Stimulated activated CD8-positive, alpha-beta memory T cell treated with anti-CD3 and anti-CD28 coated beads, Interleukin-4, amount 100 ng/mL, for 24 hours (primary cell): Measurements from ENCODE around the gene TVP23C.
"Not testable (repeated sequence)": the region's sequence is repeated elsewhere in the genome, so short reads cannot be mapped to it uniquely, and the experiment has no call there.

ENCODE experiments used
- DNase-seq: peaks from one replicate; pipeline ENCODE4 v3.0.0-alpha.2; 2020; ENCODE audit warnings: low read depth

Gene TVP23C

DNA sequence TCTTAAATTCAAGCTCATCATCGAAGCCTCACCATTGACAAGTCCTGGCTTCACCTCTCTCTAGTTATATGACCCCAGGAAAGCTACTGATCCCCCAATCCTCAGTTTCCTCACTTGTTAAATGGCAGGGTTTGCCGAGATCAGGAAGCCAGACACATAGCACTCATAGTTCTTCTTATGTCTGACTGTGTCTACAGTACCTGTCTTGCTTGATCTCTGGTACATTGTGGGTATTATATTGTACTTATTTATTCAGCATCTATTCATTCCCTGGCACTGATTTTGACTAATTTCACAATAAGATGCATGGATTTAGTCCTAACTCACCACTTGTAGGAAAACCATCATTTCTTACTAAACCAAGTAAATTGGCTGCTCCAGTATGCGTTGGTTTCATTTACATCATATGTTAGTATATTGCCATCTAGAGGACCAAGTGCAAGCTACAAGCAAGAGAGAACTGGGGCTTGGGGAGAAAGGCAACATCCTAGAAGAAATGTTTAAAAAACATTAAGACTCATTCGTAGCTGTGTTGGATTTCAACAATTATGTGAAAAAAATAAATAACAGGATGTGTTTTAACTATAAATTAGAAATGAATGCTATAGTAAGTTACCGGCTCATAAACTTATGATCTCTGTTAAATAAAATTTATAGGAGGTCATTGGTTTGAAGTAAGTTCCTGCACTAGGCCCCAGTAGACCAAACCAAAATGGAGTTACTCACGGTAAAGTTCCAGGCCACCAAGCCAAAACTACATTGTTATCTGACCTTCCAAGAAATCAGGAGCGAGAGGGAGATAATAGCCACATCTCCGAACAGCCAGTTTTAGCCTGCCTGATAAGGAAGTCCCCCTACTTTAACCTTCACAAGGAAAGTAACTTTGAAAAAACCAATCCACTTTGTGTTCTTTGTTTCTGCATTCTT lies 36.7 kb downstream of the TVP23C start:
- DNase-seq: not testable (repeated sequence)

GRCh38 chr17:15524990-15525985 lies 38.0 kb downstream of the TVP23C start:
- not testable (repeated sequence) for DNase-seq

GRCh38 chr17:15516150-15516549 lies 47.1 kb downstream of the TVP23C start:
- no peak for DNase-seq

DNA sequence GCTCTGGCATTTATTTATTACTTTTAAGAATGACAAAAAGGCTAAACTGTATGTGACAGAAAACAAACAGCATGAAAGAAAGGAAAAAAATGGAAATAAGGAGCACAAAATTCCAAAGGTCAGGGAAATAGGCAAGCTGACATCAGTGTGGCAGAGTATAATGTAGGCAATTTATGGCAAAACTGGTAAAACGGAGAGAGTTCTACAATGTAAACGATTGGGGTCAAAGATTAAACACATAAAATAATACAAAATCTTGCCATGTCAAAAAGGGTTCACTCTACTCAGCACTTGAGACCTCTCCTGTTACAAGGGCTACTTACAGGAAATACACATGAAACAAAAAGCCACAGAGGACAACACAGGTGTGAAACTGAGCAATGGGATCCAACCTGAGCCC lies 48.8 kb downstream of the TVP23C start:
- DNase-seq: no peak

DNA sequence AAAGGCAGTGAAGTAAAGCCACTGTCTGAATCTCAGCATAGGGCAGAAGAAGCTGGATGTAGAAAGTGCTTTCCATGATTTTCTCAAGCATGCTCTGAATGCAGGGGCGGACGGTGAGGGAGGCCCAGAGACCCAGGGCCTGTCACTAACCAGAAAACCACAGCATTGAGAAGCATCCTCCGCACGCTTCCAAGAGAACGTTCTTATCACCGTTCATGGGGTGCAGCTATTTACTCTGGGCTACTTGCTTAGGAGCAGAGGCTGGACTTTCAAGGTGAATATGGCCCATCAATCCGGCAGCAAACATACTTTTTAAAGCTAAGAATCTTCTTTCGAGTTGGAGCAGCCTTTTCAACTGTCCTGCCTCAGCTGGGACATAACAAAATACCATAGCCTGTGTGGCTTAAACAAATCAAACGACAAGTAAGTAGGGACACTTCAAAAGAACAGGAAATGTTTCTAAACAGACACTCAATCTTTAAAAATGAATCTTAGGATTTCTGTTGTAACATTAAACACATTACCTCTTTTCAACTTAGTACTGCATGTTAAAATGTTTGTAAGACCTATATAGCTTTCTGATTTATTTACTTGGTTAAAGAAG lies 49.3 kb downstream of the TVP23C start:
- DNase-seq: no peak

GRCh38 chr17:15513058-15513791 lies 50.1 kb downstream of the TVP23C start:
- no peak for DNase-seq

- no peak for DNase-seq
Measured at GRCh38 chr17:15512071-15512709, 51.1 kb downstream of the TVP23C start.

- no peak for DNase-seq
Measured at GRCh38 chr17:15511142-15511541, 52.1 kb downstream of the TVP23C start.

GRCh38 chr17:15510361-15510760 lies 52.9 kb downstream of the TVP23C start:
- no peak for DNase-seq

- no peak for DNase-seq
Measured at GRCh38 chr17:15509095-15509494, 54.2 kb downstream of the TVP23C start.

GRCh38 chr17:15508466-15508865 lies 54.8 kb downstream of the TVP23C start:
- DNase-seq: no peak

- no peak for DNase-seq
Measured at GRCh38 chr17:15507896-15508295, 55.4 kb downstream of the TVP23C start.

DNA sequence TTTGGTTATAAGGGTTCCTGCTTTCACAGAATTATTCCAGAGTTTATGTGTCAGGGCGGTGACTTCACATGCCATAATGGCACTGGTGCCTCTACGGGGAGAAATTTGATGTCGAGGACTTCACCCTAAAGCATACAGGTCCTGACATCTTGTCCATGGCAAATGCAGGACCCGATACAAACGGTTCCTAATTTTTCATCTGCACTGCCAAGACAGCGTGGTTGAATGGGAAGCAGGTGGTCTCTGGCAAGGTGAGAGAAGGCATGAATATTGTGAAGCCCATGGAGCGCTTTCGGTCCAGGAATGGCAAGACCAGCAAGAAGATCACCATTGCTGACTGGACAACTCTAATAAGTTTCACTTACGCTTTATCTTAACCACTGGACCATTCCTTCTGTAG lies 56.3 kb downstream of the TVP23C start:
- no peak for DNase-seq

- not testable (repeated sequence) for DNase-seq
Measured at GRCh38 chr17:15505708-15506107, 57.6 kb downstream of the TVP23C start.

GRCh38 chr17:15503731-15504130 lies 59.6 kb downstream of the TVP23C start:
- no peak for DNase-seq

GRCh38 chr17:15502369-15503112 lies 60.7 kb downstream of the TVP23C start:
- DNase-seq: peak; percentile 55

DNA sequence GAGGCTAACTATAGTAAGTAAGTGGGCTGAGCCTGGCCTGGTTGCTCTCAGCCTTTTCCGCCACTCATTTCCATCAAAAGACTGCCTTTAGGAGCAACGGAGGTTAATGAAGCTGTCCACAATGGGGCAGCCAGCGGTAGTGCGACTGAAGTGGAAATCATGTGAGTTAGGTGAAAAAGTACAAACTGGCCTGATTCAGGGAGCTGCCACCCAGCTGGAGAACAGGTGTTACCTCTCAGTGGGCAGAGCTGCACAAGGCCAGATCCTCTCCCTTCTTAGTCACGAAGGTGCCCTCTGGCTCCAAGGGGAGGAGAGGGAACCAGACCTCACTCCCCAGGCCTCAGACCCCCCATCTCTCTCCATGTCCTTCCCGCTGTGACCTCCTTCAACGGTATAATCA lies 61.5 kb downstream of the TVP23C start:
- DNase-seq: no peak

- no peak for DNase-seq
Measured at GRCh38 chr17:15501282-15501681, 62.0 kb downstream of the TVP23C start.

DNA sequence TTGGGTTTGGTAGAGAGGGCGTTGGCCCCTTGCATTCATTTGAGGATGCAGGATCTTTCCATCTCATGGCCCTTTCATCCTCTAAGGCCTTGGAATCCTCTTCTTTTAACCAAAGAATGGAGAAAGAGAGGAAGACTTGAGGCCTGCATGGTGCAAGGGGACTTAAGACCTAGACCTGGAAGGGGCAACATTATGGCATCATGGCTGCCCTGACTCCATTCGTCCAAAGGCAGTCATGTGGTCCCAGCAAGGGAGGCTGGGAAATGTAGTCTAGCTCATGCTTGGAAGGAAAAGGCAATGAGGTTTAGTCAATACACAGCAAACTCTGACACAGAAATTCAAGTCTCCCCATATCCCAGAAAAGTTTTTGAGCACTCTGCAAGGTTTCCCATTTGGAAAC lies 65.2 kb downstream of the TVP23C start:
- DNase-seq: no peak
